ENCODE data around the gene EFCAB6. TPM values are rescaled to one million over a fixed set of nuclear protein-coding genes. Genes with fewer than 3 reads are reported as not detected.

EFCAB6 gene
- polyA plus RNA-seq, 3 donors = not detected

- no peaks in the 10 kb centered on the region for H3K36me3 Mint-ChIP-seq
- H3K4me3 Mint-ChIP-seq = no peak overlapping the region
- Histone ChIP-seq H3K36me3 (replicated peaks in 1 of 2; ENCODE audit: control insufficient read depth in 1 of 2, insufficient read depth in 2 of 2, low read length in 2 of 2) (no peaks in the 10 kb centered on the region), H3K4me3 (replicated peaks in 1 of 3; ENCODE audit: low read depth in 2 of 3, low read length in 3 of 3) (no peak overlapping the region), H3K9ac (ENCODE audit: insufficient read depth, low read length, poor library complexity, severe bottlenecking) (no peak overlapping the region), H2AFZ (ENCODE audit: insufficient read depth, low read depth, low read length, poor library complexity, severe bottlenecking) (no peak overlapping the region), H3K4me2 (replicated peaks; ENCODE audit: extremely low read depth, low read length, poor library complexity, severe bottlenecking) (no peak overlapping the region), H3K4me1 (ENCODE audit: control insufficient read depth in 1 of 2, insufficient read depth in 2 of 2, low read length in 2 of 2) (no peaks in the 10 kb centered on the region), H3K27me3 (ENCODE audit: control insufficient read depth in 2 of 2, insufficient read depth in 2 of 2, low read length in 2 of 2) (no peaks in the 10 kb centered on the region), H3K27ac (ENCODE audit: low read depth in 1 of 2, low read length in 2 of 2) (no peak overlapping the region), H4K20me1 (ENCODE audit: insufficient read depth, low read length) (no peaks in the 10 kb centered on the region), H3K9me3 (replicated peaks in 1 of 2; ENCODE audit: control insufficient read depth in 1 of 2, insufficient read depth in 1 of 2, low read length in 2 of 2) (no peaks in the 10 kb centered on the region), H3K79me2 (ENCODE audit: insufficient read depth, low read length) (no peaks in the 10 kb centered on the region)
- no peak overlapping the region for H3K27ac Mint-ChIP-seq
- no peak for DNase-seq
- peaks cover 2 to 4% (median 3%) of the 10 kb centered on the region in 3 donors for H3K27me3 Mint-ChIP-seq (ENCODE audit: low read depth in 3 of 3)
- TF ChIP-seq CTCF (IDR thresholded peaks at IDR 0.05) = no peak
- H3K9me3 Mint-ChIP-seq = peaks cover 0 to 2% (median 0%) of the 10 kb centered on the region in 7 donors
- H3K4me1 Mint-ChIP-seq = no peaks in the 10 kb centered on the region
- WGBS (ENCODE audit: insufficient coverage) = 61% methylated on average over 2 of the region's 9 CpGs
- intact Hi-C loops (cut with micrococcal nuclease) = no loop called here
Measured at GRCh38 chr22:43529934-43530333, 282.2 kb downstream of the EFCAB6 start.

- no CpG with 5 or more reads among the region's 2 CpGs for WGBS (ENCODE audit: insufficient coverage)
- no peak overlapping the region for H3K4me3 Mint-ChIP-seq
Measured at GRCh38 chr22:43529461-43529860, 282.6 kb downstream of the EFCAB6 start.

More at GRCh38 chr22:43529461-43529860, 282.6 kb downstream of the EFCAB6 start:
- no peaks in the 10 kb centered on the region for H3K9me3 ChIP-seq (replicated peaks in 1 of 2; ENCODE audit: control insufficient read depth in 1 of 2, insufficient read depth in 1 of 2, low read length in 2 of 2)
- H3K27ac Mint-ChIP-seq = no peak overlapping the region
- no peak overlapping the region for H3K4me3 ChIP-seq (replicated peaks in 1 of 3; ENCODE audit: low read depth in 2 of 3, low read length in 3 of 3)
- H3K9ac ChIP-seq (ENCODE audit: insufficient read depth, low read length, poor library complexity, severe bottlenecking) = no peak overlapping the region
- H4K20me1 ChIP-seq (ENCODE audit: insufficient read depth, low read length) = no peaks in the 10 kb centered on the region
- H3K4me1 ChIP-seq (ENCODE audit: control insufficient read depth in 1 of 2, insufficient read depth in 2 of 2, low read length in 2 of 2) = no peaks in the 10 kb centered on the region
- no peak for DNase-seq
- no peaks in the 10 kb centered on the region for H3K79me2 ChIP-seq (ENCODE audit: insufficient read depth, low read length)
- TF ChIP-seq CTCF (IDR thresholded peaks at IDR 0.05) = no peak
- peaks cover 0 to 2% (median 0%) of the 10 kb centered on the region in 7 donors for H3K9me3 Mint-ChIP-seq
- H2AFZ ChIP-seq (ENCODE audit: insufficient read depth, low read depth, low read length, poor library complexity, severe bottlenecking) = no peak overlapping the region
- no peak overlapping the region for H3K4me2 ChIP-seq (replicated peaks; ENCODE audit: extremely low read depth, low read length, poor library complexity, severe bottlenecking)
- no peaks in the 10 kb centered on the region for H3K4me1 Mint-ChIP-seq
- no peaks in the 10 kb centered on the region for H3K27me3 ChIP-seq (ENCODE audit: control insufficient read depth in 2 of 2, insufficient read depth in 2 of 2, low read length in 2 of 2)
- H3K36me3 ChIP-seq (replicated peaks in 1 of 2; ENCODE audit: control insufficient read depth in 1 of 2, insufficient read depth in 2 of 2, low read length in 2 of 2) = no peaks in the 10 kb centered on the region
- no peaks in the 10 kb centered on the region for H3K36me3 Mint-ChIP-seq
- intact Hi-C loops (cut with micrococcal nuclease) = no loop called here
- peaks cover 0 to 4% (median 3%) of the 10 kb centered on the region in 3 donors for H3K27me3 Mint-ChIP-seq (ENCODE audit: low read depth in 3 of 3)
- H3K27ac ChIP-seq (ENCODE audit: low read depth in 1 of 2, low read length in 2 of 2) = no peak overlapping the region

All from CD14-positive monocyte (primary cell).